ENCODE data around the gene ELL. TPM values are rescaled to one million over a fixed set of nuclear protein-coding genes. Genes with fewer than 3 reads are reported as not detected.

The ELL gene
- total RNA-seq, 1 donor from 2014 or later: 11.0 TPM

- peaks cover 11% of the 10 kb centered on the region for H3K4me1 Mint-ChIP-seq (ENCODE audit: unreplicated experiment)
- peaks cover 7% of the 10 kb centered on the region for H3K36me3 Mint-ChIP-seq (ENCODE audit: low read depth, unreplicated experiment)
- H3K27ac Mint-ChIP-seq (ENCODE audit: unreplicated experiment): no peak overlapping the region
- peaks cover 5% of the 10 kb centered on the region for H3K27me3 Mint-ChIP-seq (ENCODE audit: unreplicated experiment)
- TF ChIP-seq, protein P1, sequence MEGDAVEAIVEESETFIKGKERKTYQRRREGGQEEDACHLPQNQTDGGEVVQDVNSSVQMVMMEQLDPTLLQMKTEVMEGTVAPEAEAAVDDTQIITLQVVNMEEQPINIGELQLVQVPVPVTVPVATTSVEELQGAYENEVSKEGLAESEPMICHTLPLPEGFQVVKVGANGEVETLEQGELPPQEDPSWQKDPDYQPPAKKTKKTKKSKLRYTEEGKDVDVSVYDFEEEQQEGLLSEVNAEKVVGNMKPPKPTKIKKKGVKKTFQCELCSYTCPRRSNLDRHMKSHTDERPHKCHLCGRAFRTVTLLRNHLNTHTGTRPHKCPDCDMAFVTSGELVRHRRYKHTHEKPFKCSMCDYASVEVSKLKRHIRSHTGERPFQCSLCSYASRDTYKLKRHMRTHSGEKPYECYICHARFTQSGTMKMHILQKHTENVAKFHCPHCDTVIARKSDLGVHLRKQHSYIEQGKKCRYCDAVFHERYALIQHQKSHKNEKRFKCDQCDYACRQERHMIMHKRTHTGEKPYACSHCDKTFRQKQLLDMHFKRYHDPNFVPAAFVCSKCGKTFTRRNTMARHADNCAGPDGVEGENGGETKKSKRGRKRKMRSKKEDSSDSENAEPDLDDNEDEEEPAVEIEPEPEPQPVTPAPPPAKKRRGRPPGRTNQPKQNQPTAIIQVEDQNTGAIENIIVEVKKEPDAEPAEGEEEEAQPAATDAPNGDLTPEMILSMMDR (IDR thresholded peaks at IDR 0.05; ENCODE audit: unreplicated experiment): no peak
- no peaks in the 10 kb centered on the region for H3K9me3 Mint-ChIP-seq (ENCODE audit: unreplicated experiment)
- DNase-seq (ENCODE audit: low spot score): no peak
- H3K4me3 Mint-ChIP-seq (ENCODE audit: unreplicated experiment): no peak overlapping the region
These were observed 22.7 kb downstream of the ELL start for GRCh38 chr19:18499055-18499775.

DNA sequence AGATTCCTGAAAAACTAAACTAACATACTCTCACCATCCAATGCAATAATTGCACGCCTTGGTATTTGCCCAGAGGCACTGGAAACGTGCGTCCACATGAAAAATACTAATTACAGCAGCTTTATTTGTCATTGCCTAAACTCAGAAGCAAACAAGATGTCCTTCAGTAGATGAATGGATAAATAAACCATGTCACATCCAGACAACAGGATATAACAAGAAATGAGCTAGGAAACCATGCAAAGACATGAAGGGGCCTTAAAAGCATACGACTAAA, 25.0 kb downstream of the ELL start:
- no peak for DNase-seq (ENCODE audit: low spot score)
- Mint-ChIP-seq H3K4me3 (ENCODE audit: unreplicated experiment) (no peak overlapping the region), H3K4me1 (ENCODE audit: unreplicated experiment) (peaks cover 13% of the 10 kb centered on the region), H3K27ac (ENCODE audit: unreplicated experiment) (no peak overlapping the region), H3K36me3 (ENCODE audit: low read depth, unreplicated experiment) (peaks cover 4% of the 10 kb centered on the region), H3K9me3 (ENCODE audit: unreplicated experiment) (no peaks in the 10 kb centered on the region), H3K27me3 (ENCODE audit: unreplicated experiment) (peaks cover 4% of the 10 kb centered on the region)
- TF ChIP-seq, protein P1 (IDR thresholded peaks at IDR 0.05; ENCODE audit: unreplicated experiment): no peak

GRCh38 chr19:18496167-18496979, 25.5 kb downstream of the ELL start:
- no peak for DNase-seq (ENCODE audit: low spot score)
- H3K9me3 Mint-ChIP-seq (ENCODE audit: unreplicated experiment): no peaks in the 10 kb centered on the region
- H3K4me3 Mint-ChIP-seq (ENCODE audit: unreplicated experiment): no peak overlapping the region
- peaks cover 13% of the 10 kb centered on the region for H3K4me1 Mint-ChIP-seq (ENCODE audit: unreplicated experiment)
- H3K36me3 Mint-ChIP-seq (ENCODE audit: low read depth, unreplicated experiment): peaks cover 4% of the 10 kb centered on the region
- TF ChIP-seq, protein P1 (IDR thresholded peaks at IDR 0.05; ENCODE audit: unreplicated experiment): no peak
- H3K27me3 Mint-ChIP-seq (ENCODE audit: unreplicated experiment): peaks cover 4% of the 10 kb centered on the region
- H3K27ac Mint-ChIP-seq (ENCODE audit: unreplicated experiment): no peak overlapping the region

DNA sequence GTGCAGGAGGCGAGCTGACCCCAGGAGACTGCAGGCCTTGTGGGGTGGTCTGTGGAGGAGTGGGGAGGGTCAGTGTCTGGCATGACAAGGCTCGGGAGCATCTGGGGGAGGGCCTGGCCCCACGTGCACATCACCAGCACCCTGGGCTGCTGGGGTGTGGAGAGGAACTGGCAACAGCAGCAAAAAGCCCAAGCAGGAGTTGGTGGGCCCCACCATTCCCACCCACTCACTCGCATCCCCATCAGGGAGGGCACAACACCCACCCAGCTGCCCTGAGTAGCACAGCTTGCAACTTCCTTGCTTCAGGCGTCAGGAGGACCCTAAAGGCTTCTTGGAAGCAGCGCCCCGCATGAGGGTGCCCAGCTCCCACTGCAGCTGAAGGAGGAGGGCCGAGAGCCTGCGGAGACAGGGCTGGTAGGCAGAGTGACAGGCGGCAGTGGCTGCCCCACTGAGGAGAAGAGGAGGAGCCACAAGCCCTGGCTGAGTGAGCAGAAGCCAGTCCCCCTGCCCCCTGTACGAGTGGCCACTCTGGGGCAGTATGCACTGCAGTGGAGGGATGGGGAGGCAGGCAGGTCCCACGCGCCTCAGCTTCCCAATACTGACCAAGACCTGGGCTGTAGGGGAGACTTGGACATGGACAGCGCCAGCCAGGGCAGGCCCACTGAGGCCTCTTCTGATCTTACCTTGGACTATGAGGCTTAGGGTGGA, 26.5 kb downstream of the ELL start:
- no peak overlapping the region for H3K27ac Mint-ChIP-seq (ENCODE audit: unreplicated experiment)
- H3K36me3 Mint-ChIP-seq (ENCODE audit: low read depth, unreplicated experiment): no peaks in the 10 kb centered on the region
- peaks cover 13% of the 10 kb centered on the region for H3K4me1 Mint-ChIP-seq (ENCODE audit: unreplicated experiment)
- no peak overlapping the region for H3K4me3 Mint-ChIP-seq (ENCODE audit: unreplicated experiment)
- H3K9me3 Mint-ChIP-seq (ENCODE audit: unreplicated experiment): no peaks in the 10 kb centered on the region
- no peak for DNase-seq (ENCODE audit: low spot score)
- H3K27me3 Mint-ChIP-seq (ENCODE audit: unreplicated experiment): peaks cover 4% of the 10 kb centered on the region
- TF ChIP-seq, protein P1 (IDR thresholded peaks at IDR 0.05; ENCODE audit: unreplicated experiment): no peak
